Measurements from ENCODE around the gene RIMS3.

The RIMS3 gene

GRCh38 chr1:40652979-40653378, 12.5 kb downstream of the RIMS3 start:
- no peak for FAIRE-seq

- FAIRE-seq, result no peak
Measured at GRCh38 chr1:40652468-40652867, 13.0 kb downstream of the RIMS3 start.

- FAIRE-seq, result no peak
Measured at GRCh38 chr1:40651138-40651857, 14.2 kb downstream of the RIMS3 start.

- FAIRE-seq, result no peak
Measured at GRCh38 chr1:40650075-40650474, 15.4 kb downstream of the RIMS3 start.

- FAIRE-seq, result no peak
Measured at GRCh38 chr1:40649592-40649930, 15.9 kb downstream of the RIMS3 start.

- FAIRE-seq, result no peak
Measured at GRCh38 chr1:40648928-40649591, 16.4 kb downstream of the RIMS3 start.

- FAIRE-seq, result no peak
Measured at GRCh38 chr1:40648200-40648599, 17.3 kb downstream of the RIMS3 start.

- no peak for FAIRE-seq
Measured at GRCh38 chr1:40646315-40646714, 19.2 kb downstream of the RIMS3 start.

- no peak for FAIRE-seq
Measured at GRCh38 chr1:40645118-40645680, 20.3 kb downstream of the RIMS3 start.

- no peak for FAIRE-seq
Measured at GRCh38 chr1:40641601-40642242, 23.8 kb downstream of the RIMS3 start.

GRCh38 chr1:40640314-40641076, 25.0 kb downstream of the RIMS3 start:
- no peak for FAIRE-seq

GRCh38 chr1:40638097-40639036, 27.1 kb downstream of the RIMS3 start:
- no peak for FAIRE-seq

- FAIRE-seq, result no peak
Measured at GRCh38 chr1:40637470-40638007, 27.9 kb downstream of the RIMS3 start.

GRCh38 chr1:40636777-40637176, 28.7 kb downstream of the RIMS3 start:
- no peak for FAIRE-seq

GRCh38 chr1:40635763-40636500, 29.6 kb downstream of the RIMS3 start:
- no peak for FAIRE-seq

- FAIRE-seq, result no peak
Measured at GRCh38 chr1:40634901-40635655, 30.4 kb downstream of the RIMS3 start.

GRCh38 chr1:40633931-40634376, 31.5 kb downstream of the RIMS3 start:
- no peak for FAIRE-seq

- FAIRE-seq, result no peak
Measured at GRCh38 chr1:40633523-40633922, 32.0 kb downstream of the RIMS3 start.

GRCh38 chr1:40630488-40631223, 34.8 kb downstream of the RIMS3 start:
- no peak for FAIRE-seq

Measured in islet of Langerhans (tissue), 1 donor.